Stomach smooth muscle (tissue), 2 donors: Measurements from ENCODE around the gene NFE2L1.
"Not testable (repeated sequence)": the region's sequence is repeated elsewhere in the genome, so short reads cannot be mapped to it uniquely, and the experiment has no call there.

Experiments
- H3K27ac ChIP-seq: one replicate; pipeline ENCODE4 v1.7.0; 2013; ENCODE audit warnings: mild to moderate bottlenecking, low read length, inconsistent platforms
- H3K27me3 ChIP-seq, 2 donors: one replicate each; pipeline ENCODE4 v1.7.0; 2013; ENCODE audit warnings: low read length in 2 of 2; ENCODE audit not compliant: insufficient read depth in 2 of 2, control insufficient read depth in 1 of 2
- H3K36me3 ChIP-seq, 2 donors: one replicate each; pipeline ENCODE4 v1.7.0; 2013; ENCODE audit warnings: low read length in 2 of 2; ENCODE audit not compliant: control insufficient read depth in 2 of 2, insufficient read depth in 2 of 2
- H3K4me1 ChIP-seq: one replicate; pipeline ENCODE4 v1.7.0; 2013; ENCODE audit warnings: low read length; ENCODE audit not compliant: control insufficient read depth, insufficient read depth
- H3K4me3 ChIP-seq, 2 donors: one replicate each; pipeline ENCODE4 v1.7.0; 2013; ENCODE audit warnings: low read length in 2 of 2
- H3K9ac ChIP-seq, 2 donors: one replicate each; pipeline ENCODE4 v1.7.0; 2013; ENCODE audit warnings: low read length in 2 of 2, mild to moderate bottlenecking in 1 of 2
- H3K9me3 ChIP-seq, 2 donors: one replicate each; pipeline ENCODE4 v1.7.0; 2013; ENCODE audit warnings: low read length in 2 of 2; ENCODE audit not compliant: control insufficient read depth in 2 of 2
- donor health status: healthy.
- donor health status: Pancreatic carcinoma.

The NFE2L1 gene

DNA sequence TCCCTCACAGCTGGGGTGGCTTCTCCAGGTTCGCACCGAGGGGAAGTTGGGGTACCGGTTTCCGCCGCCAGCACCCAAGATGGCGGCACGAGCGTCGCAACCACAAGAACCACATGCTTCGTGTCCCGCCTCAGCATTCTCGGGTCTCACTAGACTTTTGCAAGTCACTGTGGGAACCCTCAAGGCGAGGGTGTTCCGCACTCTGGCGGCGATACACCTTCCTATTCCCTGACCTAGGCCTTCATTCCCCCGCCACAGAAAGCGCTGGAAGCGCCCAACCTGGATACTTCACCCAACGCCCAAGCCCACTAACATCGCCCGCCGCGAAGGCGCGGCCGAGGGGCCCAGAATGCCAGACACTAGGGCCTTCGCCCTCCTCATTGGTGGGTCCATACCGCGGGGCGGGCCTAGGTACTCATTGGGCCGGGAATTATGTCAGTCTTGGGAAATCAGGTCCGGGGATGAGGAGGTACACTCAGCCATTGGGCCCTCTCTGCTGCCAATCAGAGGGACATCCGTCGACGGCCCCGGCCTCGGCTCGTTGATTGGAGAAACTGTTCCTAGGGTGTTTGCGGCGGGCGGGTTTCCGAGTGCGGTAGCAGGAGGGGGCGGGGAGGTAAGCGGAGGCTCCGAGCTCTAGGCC, at the start of gene NFE2L1:
NFE2L1 (plus strand) TSS at position 619 of the 643 bp plus-strand sequence. CDS start 2,760 bp downstream, outside the sequence.
- Histone ChIP-seq H3K9ac (peak within 1 kb of the TSS; percentile 84 to 90), H3K4me3 (peak within 1 kb of the TSS; percentile 96 to 97), H3K27me3 (no peaks in the 10 kb centered on the region), H3K27ac (peak within 1 kb of the TSS; percentile 92), H3K4me1 (peaks cover 50% of the 10 kb centered on the region), H3K9me3 (no peaks in the 10 kb centered on the region), H3K36me3 (peaks cover 4 to 9% of the 10 kb centered on the region in 2 donors)

GRCh38 chr17:47999582-47999981, 48.6 kb upstream of the NFE2L1 start:
- H3K9ac ChIP-seq: no peak overlapping the region
- peaks cover 0 to 3% of the 10 kb centered on the region in 2 donors for H3K27me3 ChIP-seq
- H3K4me1 ChIP-seq: peaks cover 9% of the 10 kb centered on the region
- no peak overlapping the region for H3K27ac ChIP-seq
- no peaks in the 10 kb centered on the region for H3K36me3 ChIP-seq
- no peaks in the 10 kb centered on the region for H3K9me3 ChIP-seq
- H3K4me3 ChIP-seq: no peak overlapping the region

- Histone ChIP-seq H3K9ac (no peak overlapping the region), H3K27ac (no peak overlapping the region), H3K27me3 (no peaks in the 10 kb centered on the region), H3K4me1 (peaks cover 9% of the 10 kb centered on the region), H3K36me3 (no peaks in the 10 kb centered on the region), H3K4me3 (no peak overlapping the region), H3K9me3 (no peaks in the 10 kb centered on the region)
Observed at GRCh38 chr17:48001197-48001596, 47.0 kb upstream of the NFE2L1 start.

GRCh38 chr17:48001657-48002056, 46.5 kb upstream of the NFE2L1 start:
- H3K36me3 ChIP-seq, H3K27ac ChIP-seq, H3K9ac ChIP-seq, H3K27me3 ChIP-seq, H3K4me3 ChIP-seq, H3K9me3 ChIP-seq, H3K4me1 ChIP-seq: not testable (repeated sequence)

- no peak overlapping the region for H3K4me3 ChIP-seq
- no peak overlapping the region for H3K27ac ChIP-seq
- no peaks in the 10 kb centered on the region for H3K9me3 ChIP-seq
- no peaks in the 10 kb centered on the region for H3K36me3 ChIP-seq
- peak overlapping the region; percentile 26 to 36 for H3K9ac ChIP-seq
- no peaks in the 10 kb centered on the region for H3K27me3 ChIP-seq
- peaks cover 9% of the 10 kb centered on the region for H3K4me1 ChIP-seq
Observed at GRCh38 chr17:48002266-48002915, 45.8 kb upstream of the NFE2L1 start.

GRCh38 chr17:48002916-48003416, 45.2 kb upstream of the NFE2L1 start:
- Histone ChIP-seq H3K27ac (no peak overlapping the region), H3K9ac (peak overlapping the region; percentile 1 to 26)

DNA sequence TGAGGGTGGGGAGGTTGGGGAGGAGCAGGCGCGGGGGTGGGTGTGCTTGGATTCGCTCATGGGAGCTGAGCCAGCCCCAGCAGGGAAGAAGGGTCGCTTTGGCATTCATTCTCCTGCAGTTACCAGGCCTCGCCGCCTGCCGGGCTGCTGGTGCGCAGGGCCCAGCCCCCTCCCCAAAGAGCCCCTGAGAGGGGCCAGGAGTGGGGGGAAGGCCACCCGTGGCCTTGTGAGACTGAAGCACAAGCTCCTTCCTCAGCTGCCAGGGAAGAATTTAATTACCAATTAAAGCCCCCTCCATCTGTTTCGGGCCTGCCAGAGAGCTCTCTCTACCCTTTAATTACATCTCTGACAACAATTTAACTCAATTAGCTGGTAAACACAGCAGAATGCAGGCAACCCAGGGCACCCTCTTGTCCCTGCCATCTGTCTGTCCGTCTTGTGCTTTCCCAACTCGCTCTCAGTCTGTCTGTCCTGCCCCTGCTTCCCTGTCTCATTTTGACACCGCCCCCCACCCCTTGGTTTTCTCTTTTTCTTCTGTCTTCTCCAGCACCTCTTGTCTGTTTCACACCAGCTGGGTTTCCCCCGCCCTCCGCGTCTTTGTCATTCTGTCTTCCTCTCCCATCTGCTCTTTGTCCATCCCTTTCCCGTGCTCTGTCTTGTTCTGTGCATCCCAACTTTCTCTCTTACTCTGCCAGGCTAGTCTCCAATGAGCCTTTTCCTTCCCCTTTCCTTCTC, 44.6 kb upstream of the NFE2L1 start:
- Histone ChIP-seq H3K4me1 (peaks cover 9% of the 10 kb centered on the region), H3K27ac (no peak overlapping the region), H3K27me3 (no peaks in the 10 kb centered on the region), H3K4me3 (no peak overlapping the region), H3K9ac (no peak overlapping the region), H3K9me3 (no peaks in the 10 kb centered on the region), H3K36me3 (no peaks in the 10 kb centered on the region)

More at GRCh38 chr17:48002916-48003416, 45.2 kb upstream of the NFE2L1 start:
- H3K4me1 ChIP-seq: peaks cover 9% of the 10 kb centered on the region
- no peaks in the 10 kb centered on the region for H3K36me3 ChIP-seq
- no peaks in the 10 kb centered on the region for H3K9me3 ChIP-seq
- H3K4me3 ChIP-seq: no peak overlapping the region
- no peaks in the 10 kb centered on the region for H3K27me3 ChIP-seq

- no peak overlapping the region for H3K9ac ChIP-seq
- H3K9me3 ChIP-seq: no peaks in the 10 kb centered on the region
- H3K27ac ChIP-seq: no peak overlapping the region
- H3K36me3 ChIP-seq: no peaks in the 10 kb centered on the region
- H3K4me3 ChIP-seq: no peak overlapping the region
- H3K27me3 ChIP-seq: no peaks in the 10 kb centered on the region
- H3K4me1 ChIP-seq: peaks cover 9% of the 10 kb centered on the region
Observed at GRCh38 chr17:48004983-48005382, 43.2 kb upstream of the NFE2L1 start.

- no peak overlapping the region for H3K9ac ChIP-seq
- no peaks in the 10 kb centered on the region for H3K36me3 ChIP-seq
- H3K27me3 ChIP-seq: peaks cover 8 to 12% of the 10 kb centered on the region in 2 donors
- H3K4me1 ChIP-seq: peaks cover 15% of the 10 kb centered on the region
- no peak overlapping the region for H3K27ac ChIP-seq
- no peaks in the 10 kb centered on the region for H3K9me3 ChIP-seq
- H3K4me3 ChIP-seq: no peak overlapping the region
Observed at GRCh38 chr17:48006936-48007709, 41.0 kb upstream of the NFE2L1 start.

- Histone ChIP-seq H3K9me3 (no peaks in the 10 kb centered on the region), H3K27ac (no peak overlapping the region), H3K36me3 (no peaks in the 10 kb centered on the region), H3K4me1 (peaks cover 13% of the 10 kb centered on the region), H3K4me3 (no peak overlapping the region), H3K9ac (no peak overlapping the region), H3K27me3 (peaks cover 19 to 25% of the 10 kb centered on the region in 2 donors)
Observed at GRCh38 chr17:48010193-48010592, 38.0 kb upstream of the NFE2L1 start.
